Peyer's patch (tissue), 4 donors: ENCODE measurements around the gene EFNA5.

ENCODE experiments used
- POLR2A ChIP-seq, 2 donors: fragments of 450-650 bp; IDR thresholded peaks; one replicate each; pipeline ENCODE4 v1.5.1; 2017; ENCODE audit warnings: antibody characterized with exemption in 2 of 2, mild to moderate bottlenecking in 2 of 2, moderate library complexity in 2 of 2
- TF ChIP-seq, protein P1 (sequence below), 6 experiments: fragments of 450-650 bp in 4 of 6; fragments of 200-600 bp in 2 of 6; sonication (generic) in 1 of 6; IDR thresholded peaks; one replicate each; pipeline ENCODE4 v1.5.1; 2017 to 2019; ENCODE audit warnings: antibody characterized with exemption in 6 of 6, mild to moderate bottlenecking in 3 of 6, moderate library complexity in 1 of 6

DNA sequence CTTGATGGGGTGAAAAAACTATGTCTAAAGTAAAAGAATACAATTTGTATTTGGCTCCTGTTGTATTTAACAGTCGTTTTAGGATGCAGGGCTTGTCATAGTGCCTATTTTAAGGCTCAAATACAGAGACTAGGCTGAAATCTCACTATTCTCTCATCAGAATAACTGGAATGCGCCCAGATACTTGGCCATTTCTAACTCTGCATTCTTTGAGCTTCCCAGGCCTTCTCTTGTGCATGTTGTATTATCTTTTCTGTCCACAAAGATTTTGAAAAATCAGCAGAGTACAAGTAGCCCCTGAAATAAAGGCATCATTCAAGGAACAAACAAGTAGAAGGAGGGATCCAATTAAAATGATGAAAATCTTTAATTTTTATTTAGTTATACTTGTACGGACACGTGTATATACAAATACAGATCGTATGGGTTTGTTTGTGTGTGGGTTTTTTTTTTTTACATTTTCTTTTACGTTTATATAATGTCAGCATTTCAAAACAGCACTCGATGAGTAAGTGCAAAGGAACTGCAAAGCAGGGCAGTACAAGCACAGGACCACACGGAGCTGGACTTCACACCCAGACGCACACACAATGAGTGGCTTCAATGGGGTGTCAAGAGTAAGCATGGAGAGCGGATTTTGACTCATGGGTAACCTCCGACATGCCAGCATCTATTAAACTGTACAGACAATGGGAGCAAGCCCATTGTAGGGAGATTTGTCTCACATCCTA, 294.0 kb downstream of the EFNA5 start:
- TF ChIP-seq, protein P1, sequence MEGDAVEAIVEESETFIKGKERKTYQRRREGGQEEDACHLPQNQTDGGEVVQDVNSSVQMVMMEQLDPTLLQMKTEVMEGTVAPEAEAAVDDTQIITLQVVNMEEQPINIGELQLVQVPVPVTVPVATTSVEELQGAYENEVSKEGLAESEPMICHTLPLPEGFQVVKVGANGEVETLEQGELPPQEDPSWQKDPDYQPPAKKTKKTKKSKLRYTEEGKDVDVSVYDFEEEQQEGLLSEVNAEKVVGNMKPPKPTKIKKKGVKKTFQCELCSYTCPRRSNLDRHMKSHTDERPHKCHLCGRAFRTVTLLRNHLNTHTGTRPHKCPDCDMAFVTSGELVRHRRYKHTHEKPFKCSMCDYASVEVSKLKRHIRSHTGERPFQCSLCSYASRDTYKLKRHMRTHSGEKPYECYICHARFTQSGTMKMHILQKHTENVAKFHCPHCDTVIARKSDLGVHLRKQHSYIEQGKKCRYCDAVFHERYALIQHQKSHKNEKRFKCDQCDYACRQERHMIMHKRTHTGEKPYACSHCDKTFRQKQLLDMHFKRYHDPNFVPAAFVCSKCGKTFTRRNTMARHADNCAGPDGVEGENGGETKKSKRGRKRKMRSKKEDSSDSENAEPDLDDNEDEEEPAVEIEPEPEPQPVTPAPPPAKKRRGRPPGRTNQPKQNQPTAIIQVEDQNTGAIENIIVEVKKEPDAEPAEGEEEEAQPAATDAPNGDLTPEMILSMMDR (IDR thresholded peaks at IDR 0.05) = no peak
- no peak for TF ChIP-seq POLR2A (IDR thresholded peaks at IDR 0.05)
